GM10248 (cell line): ENCODE measurements around the gene OMD.
"Not testable (repeated sequence)": the region's sequence is repeated elsewhere in the genome, so short reads cannot be mapped to it uniquely, and the experiment has no call there.

Experiments
- CTCF ChIA-PET: fragments of 300-600 bp; sonication (Branson Sonifier 250); formaldehyde crosslinking; extraction: SDS; loops from one replicate; lab custom pipeline; 2021; ENCODE audit warnings: antibody characterized with exemption; lab: Yijun Ruan, JAX
- POLR2A ChIA-PET: fragments of 350-650 bp; sonication (Branson Sonifier 250); formaldehyde crosslinking; extraction: SDS; loops from one replicate; lab custom pipeline; 2020; ENCODE audit warnings: antibody characterized with exemption; lab: Yijun Ruan, JAX
- DNase-seq: peaks from one replicate; pipeline ENCODE4 v3.0.0; 2012; ENCODE audit errors: extremely low spot score
- TF ChIP-seq, protein P1 (sequence below): IDR thresholded peaks from 2 replicates; pipeline ENCODE4 v1.5.1; 2012; ENCODE audit warnings: mild to moderate bottlenecking, low read depth; ENCODE audit errors: extremely low read depth, missing control alignments, control extremely low read depth

The OMD gene

DNA sequence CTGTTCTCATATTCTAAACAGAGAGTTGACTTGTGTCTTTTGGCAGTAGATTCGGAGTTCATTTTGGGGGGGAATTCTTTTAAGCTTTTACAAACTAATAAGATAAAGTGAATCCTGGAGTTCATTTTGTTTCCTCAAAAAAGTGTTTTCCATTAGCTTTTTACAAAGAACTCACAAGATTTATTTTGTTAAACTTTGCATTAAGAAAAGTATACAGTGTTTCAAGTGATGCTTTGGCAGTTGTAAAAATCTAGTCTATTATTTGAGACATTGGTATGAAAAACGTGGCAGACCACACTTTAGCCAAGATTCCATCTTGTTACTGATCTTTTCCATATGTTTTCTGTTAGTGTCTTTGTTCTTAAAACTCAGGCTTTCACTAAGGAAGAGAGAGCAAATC, 1.2 kb upstream of the OMD start:
- DNase-seq = no peak
- ChIA-PET POLR2A (no interaction called here), CTCF (interaction anchor here (1.0 to 1.5 kb wide), 4 partner anchors 9 to 210 kb away, joined by 3 to 4 read pairs (median 3); no protein-coding TSS in a partner anchor)
- TF ChIP-seq, protein P1, sequence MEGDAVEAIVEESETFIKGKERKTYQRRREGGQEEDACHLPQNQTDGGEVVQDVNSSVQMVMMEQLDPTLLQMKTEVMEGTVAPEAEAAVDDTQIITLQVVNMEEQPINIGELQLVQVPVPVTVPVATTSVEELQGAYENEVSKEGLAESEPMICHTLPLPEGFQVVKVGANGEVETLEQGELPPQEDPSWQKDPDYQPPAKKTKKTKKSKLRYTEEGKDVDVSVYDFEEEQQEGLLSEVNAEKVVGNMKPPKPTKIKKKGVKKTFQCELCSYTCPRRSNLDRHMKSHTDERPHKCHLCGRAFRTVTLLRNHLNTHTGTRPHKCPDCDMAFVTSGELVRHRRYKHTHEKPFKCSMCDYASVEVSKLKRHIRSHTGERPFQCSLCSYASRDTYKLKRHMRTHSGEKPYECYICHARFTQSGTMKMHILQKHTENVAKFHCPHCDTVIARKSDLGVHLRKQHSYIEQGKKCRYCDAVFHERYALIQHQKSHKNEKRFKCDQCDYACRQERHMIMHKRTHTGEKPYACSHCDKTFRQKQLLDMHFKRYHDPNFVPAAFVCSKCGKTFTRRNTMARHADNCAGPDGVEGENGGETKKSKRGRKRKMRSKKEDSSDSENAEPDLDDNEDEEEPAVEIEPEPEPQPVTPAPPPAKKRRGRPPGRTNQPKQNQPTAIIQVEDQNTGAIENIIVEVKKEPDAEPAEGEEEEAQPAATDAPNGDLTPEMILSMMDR = no peak

DNA sequence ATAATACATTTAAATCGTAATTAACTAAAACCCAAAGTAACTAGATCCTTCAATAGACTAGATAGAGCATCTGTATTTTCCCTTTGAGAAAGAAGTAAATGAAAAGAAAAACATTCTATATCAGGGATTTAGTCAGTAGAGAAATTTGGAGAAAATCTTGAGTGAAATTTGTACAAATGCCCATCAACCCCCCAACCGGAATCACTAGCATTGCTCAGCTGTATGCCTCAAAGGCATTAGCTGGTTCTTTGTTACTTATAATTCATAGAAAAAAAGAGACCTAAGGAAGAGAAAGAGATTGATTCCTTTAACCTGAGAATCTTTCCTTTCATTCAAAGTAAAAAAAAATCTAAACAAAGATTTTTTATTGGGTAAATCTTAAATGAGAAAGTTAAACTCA, 659 bp downstream of the OMD start:
- POLR2A ChIA-PET = no interaction called here
- CTCF ChIA-PET = interaction anchor here (1.5 kb wide), 1 partner anchor 14 kb away, joined by 3 read pairs; no protein-coding TSS in a partner anchor
- TF ChIP-seq, protein P1 = no peak
- DNase-seq = no peak

DNA sequence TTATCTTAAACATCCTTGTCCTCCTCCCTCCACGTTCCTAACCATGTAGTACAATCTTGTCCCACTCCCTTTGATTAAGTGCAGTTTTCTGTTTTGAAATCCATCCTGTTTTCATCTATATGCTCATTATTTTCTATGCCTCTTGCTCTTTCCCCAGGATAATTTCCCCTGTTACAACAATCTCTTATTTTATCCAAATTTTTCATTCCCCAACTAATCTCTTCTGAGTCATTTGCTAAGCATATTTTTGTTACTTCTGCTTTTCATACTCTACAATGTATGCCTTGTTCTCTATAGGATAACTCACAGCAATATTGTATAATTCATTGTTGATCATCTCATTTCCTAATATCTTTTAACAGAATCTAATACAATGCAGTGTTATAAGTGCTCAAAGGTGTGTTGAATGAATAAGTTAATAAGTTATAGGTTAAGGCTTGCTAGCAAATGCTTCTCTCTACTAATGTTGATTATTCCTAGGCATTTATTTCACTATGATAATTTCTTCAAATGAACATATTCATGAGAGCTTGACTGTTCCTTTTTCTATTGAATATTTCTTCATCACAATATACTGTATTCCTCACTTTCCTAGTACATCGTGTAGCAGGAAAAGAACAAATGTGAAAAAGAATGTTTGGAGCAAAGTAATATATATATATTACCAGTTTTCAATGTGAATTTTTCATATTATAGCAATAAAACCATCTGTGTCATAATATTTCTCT, 1.5 kb downstream of the OMD start:
- no peak for DNase-seq
- POLR2A ChIA-PET = no interaction called here
- TF ChIP-seq, protein P1 = no peak

DNA sequence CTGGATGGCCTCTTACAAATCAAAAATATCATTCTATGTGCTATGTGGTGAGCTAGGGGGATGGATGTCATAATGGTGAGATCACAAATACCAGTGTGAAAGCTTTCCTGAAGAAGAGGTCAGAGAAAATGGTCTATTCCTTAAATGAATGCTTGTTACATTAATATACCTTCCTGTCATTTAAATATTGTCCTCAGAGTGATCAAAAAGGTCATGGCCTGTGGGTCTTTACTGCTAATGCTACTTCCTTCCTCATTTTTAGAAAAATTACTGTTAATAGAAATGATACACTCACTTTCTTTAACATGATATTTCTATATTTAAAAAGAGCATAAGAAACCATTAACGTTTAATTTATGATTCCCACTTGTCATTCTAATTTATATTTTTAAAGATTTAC, 9.7 kb downstream of the OMD start:
- POLR2A ChIA-PET = no interaction called here
- TF ChIP-seq, protein P1 = no peak
- no peak for DNase-seq
- CTCF ChIA-PET = interaction anchor here (0.8 to 1.6 kb wide), 4 partner anchors 9 to 276 kb away, joined by 3 to 4 read pairs (median 3); no protein-coding TSS in a partner anchor

More for the DNA sequence above, 1.5 kb downstream of the OMD start:
- CTCF ChIA-PET = no interaction called here

DNA sequence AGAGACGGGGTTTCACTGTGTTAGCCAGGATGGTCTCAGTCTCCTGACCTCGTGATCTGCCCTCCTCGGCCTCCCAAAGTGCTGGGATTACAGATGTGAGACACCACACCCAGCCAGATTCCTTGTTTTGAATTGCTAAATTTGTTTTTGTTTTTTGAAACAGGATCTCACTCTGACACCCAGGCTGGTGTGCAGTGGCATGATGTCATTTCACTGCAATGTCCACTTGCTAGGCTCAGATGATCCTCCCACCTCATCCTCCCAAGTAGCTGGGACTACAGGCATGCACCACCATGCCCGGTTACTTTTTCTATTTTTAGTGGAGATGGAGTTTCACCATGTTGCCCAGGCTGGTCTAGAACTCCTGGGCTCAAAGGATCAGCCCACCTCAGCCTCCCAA, 13.1 kb downstream of the OMD start:
- CTCF ChIA-PET, DNase-seq, POLR2A ChIA-PET: not testable (repeated sequence)

DNA sequence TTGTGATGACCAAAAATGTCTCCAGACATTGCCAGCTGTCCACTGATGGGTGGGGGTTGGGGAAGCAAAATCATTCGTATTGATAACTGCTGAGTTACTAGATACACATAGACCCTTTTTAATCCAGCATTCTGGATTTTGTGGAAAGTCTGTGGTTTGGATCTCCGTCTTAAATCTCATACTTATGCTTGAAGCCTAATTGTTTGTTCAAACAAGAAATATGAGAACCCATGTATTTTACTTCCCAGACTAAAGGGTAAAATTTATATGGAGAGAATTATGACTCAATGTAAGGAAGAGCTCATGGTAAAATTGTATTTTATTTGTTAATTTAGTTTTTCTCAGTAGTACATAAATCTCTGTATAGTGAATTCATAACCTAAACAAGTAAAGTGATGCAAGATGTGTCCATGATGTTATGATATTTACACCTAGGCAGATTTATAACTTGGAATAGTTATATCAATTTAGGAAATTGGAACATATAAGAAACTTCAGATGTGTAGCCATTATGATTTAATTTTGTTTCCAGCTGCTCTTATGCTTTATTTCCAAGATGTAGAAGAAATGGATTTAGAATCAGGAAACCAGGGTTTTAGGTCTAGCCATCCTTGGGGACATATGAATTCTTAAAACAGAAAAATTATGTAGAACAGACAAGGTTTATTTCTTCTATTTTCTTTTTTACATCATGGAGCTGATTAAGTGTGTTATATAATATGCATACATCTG, 15.4 kb downstream of the OMD start:
- TF ChIP-seq, protein P1 = no peak
- ChIA-PET POLR2A (no interaction called here), CTCF (interaction anchor here (2.0 kb wide), 1 partner anchor 19 kb away, joined by 6 read pairs; no protein-coding TSS in a partner anchor)
- no peak for DNase-seq

DNA sequence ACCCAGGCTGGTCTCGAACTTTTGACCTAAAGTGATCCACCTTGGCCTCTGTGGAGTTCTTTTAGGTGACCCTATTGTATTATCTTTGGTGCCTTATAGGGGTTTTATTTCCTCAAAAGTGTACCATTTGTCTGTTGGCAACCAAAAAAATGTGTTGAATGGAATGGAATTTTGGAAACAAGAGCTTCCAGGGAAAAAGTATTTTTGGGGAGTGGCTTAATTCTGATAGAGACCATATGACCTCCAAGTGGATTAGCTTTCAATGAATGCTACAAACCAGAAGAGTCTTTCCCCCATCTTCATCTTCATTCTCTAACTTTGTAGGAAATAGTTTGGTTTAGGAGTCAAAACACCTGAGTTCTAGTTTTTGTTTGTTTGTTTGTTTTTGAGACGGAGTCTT, 16.5 kb downstream of the OMD start:
- ChIA-PET POLR2A (no interaction called here), CTCF (no interaction called here)
- TF ChIP-seq, protein P1 = no peak
- no peak for DNase-seq
